ENCODE measurements around the gene CSNK2A2. TPM values are rescaled to one million over a fixed set of nuclear protein-coding genes. Genes with fewer than 3 reads are reported as not detected.

Gene CSNK2A2
- 10 to 100 TPM; 24.4 to 29.5 (median 26.8) TPM for total RNA-seq
- long read RNA-seq, partial matches to known transcripts = 0 of 2 reads
- long read RNA-seq, other reads (novel, unspliced or antisense) = 2 of 2 reads

GRCh38 chr16:58198022-58198683 is at the start of gene CSNK2A2:
TSS of gene CSNK2A2 (minus strand) at chr16:58198106. CDS start at chr16:58197736, 370 bp downstream.
- 25% methylated on average over 5 of the region's 52 CpGs for WGBS (ENCODE audit: insufficient coverage, low coverage, low lambda C conversion rate, missing lambda C conversion rate)
- intact Hi-C loops (cut with DNase I) = no loop called here
- peak within 1 kb of the TSS in 1 of 3 donors; percentile 29 for H3K27ac ChIP-seq

GRCh38 chr16:58243528-58244004 is 45.7 kb upstream of the CSNK2A2 start:
- no peaks in the 10 kb centered on the region for H3K36me3 ChIP-seq
- H3K27me3 ChIP-seq = no peaks in the 10 kb centered on the region
- H3K4me3 ChIP-seq = no peak overlapping the region
- H3K4me1 ChIP-seq = no peaks in the 10 kb centered on the region
- intact Hi-C loops (cut with DNase I) = no loop called here
- ATAC-seq = no peak
- peak in 1 of 3 donors; percentile 18 for DNase-seq
- TF ChIP-seq POLR2A (IDR thresholded peaks at IDR 0.05) (no peak), CTCF (IDR thresholded peaks at IDR 0.05) (no peak)
- 48% methylated on average over 8 of the region's 8 CpGs for WGBS (ENCODE audit: insufficient coverage, low coverage, low lambda C conversion rate, missing lambda C conversion rate)
- no peaks in the 10 kb centered on the region for H3K9me3 ChIP-seq
- no peak overlapping the region for H3K27ac ChIP-seq

More at GRCh38 chr16:58198022-58198683, at the start of gene CSNK2A2:
- TF ChIP-seq CTCF (IDR thresholded peaks at IDR 0.05) = peak in 2 of 4 donors; percentile 46 to 80
- no peak for TF ChIP-seq POLR2A (IDR thresholded peaks at IDR 0.05)
- DNase-seq = peak; percentile 75 to 78 (median 76)
- peak within 1 kb of the TSS; percentile 62 to 68 (median 67) for H3K4me3 ChIP-seq
- H3K27me3 ChIP-seq = no peaks in the 10 kb centered on the region
- no peaks in the 10 kb centered on the region for H3K9me3 ChIP-seq
- peaks cover 0 to 30% (median under 1%) of the 10 kb centered on the region in 4 donors for H3K36me3 ChIP-seq
- ATAC-seq = peak; percentile 95 to 99 (median 98)
- peaks cover 0 to 4% (median 0%) of the 10 kb centered on the region in 4 donors for H3K4me1 ChIP-seq

DNA sequence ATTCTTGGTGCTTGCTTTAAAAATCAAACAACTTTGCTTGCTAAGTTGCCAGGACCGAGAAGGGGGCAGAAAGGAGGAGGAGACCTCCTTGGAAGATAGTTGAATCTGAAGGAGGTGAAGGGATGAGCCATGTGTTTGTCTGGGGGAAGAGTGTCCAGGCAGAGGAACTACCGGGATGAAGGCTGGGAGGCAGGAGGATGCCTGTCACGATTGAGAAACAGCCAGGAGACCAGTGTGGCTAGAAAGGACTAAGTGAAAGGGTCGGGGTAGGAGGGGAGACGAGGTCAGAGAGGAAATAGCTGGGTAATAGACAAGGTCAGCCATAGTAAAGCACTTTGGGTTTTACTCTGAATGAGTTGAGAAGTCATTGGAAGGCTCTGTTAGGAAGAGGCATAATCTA is 38.9 kb upstream of the CSNK2A2 start:
- peak in 1 of 4 donors; percentile 16 for ATAC-seq
- DNase-seq = no peak
- Histone ChIP-seq H3K4me1 (peaks cover 0 to 4% (median 0%) of the 10 kb centered on the region in 4 donors), H3K4me3 (no peak overlapping the region), H3K27ac (no peak overlapping the region), H3K9me3 (no peaks in the 10 kb centered on the region), H3K36me3 (no peaks in the 10 kb centered on the region), H3K27me3 (no peaks in the 10 kb centered on the region)
- intact Hi-C loops (cut with DNase I) = no loop called here
- TF ChIP-seq CTCF (IDR thresholded peaks at IDR 0.05) (no peak), POLR2A (IDR thresholded peaks at IDR 0.05) (no peak)
- WGBS (ENCODE audit: insufficient coverage, low coverage, low lambda C conversion rate, missing lambda C conversion rate) = 5% methylated on average over 5 of the region's 5 CpGs

DNA sequence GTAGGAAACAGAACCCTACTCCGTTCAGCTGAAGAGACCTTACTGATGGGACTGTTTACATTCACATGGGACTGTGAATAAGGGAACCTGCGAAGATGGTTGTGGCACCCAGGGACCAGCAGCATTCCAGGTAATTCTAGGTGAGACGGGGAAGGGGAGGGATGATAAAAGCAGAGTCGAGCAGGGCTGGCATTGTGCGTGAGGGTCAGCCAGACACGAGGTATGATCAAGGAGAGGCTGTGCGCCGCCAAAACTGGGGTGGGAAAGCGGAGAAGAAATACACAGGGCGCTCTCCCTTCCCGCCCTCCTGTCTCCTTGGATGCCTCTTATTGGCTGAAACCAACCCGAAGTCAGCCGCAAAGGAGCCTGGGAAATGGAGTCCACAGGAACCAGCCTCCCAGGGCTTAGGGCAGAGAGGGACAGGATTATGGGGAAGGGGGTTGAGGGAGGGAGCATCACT is 38.4 kb upstream of the CSNK2A2 start:
- TF ChIP-seq POLR2A (IDR thresholded peaks at IDR 0.05) (no peak), CTCF (IDR thresholded peaks at IDR 0.05) (no peak)

More for the DNA sequence above, 38.4 kb upstream of the CSNK2A2 start:
- Histone ChIP-seq H3K4me3 (peak overlapping the region; percentile 17 to 58 (median 52)), H3K36me3 (no peaks in the 10 kb centered on the region), H3K27me3 (no peaks in the 10 kb centered on the region), H3K4me1 (peaks cover 0 to 4% (median 0%) of the 10 kb centered on the region in 4 donors), H3K27ac (no peak overlapping the region), H3K9me3 (no peaks in the 10 kb centered on the region)
- ATAC-seq = peak; percentile 98 to 99 (median 99)
- 0% methylated on average over 13 of the region's 13 CpGs for WGBS (ENCODE audit: insufficient coverage, low coverage, low lambda C conversion rate, missing lambda C conversion rate)
- peak; percentile 65 to 76 (median 72) for DNase-seq
- intact Hi-C loops (cut with DNase I) = no loop called here

Measured in right lobe of liver (tissue), 6 donors.